HG02571 (cell line): Measurements from ENCODE around the gene CLSTN2.

Experiments used
- ATAC-seq: cut with Tn5 transposase; IDR thresholded peaks from one replicate; pipeline ENCODE4 v1.9.1; 2021; ENCODE audit warnings: mild to moderate bottlenecking, moderate library complexity; ENCODE audit not compliant: unreplicated experiment

CLSTN2 gene

GRCh38 chr3:140568842-140569520, 634.0 kb downstream of the CLSTN2 start:
- no peak for ATAC-seq

DNA sequence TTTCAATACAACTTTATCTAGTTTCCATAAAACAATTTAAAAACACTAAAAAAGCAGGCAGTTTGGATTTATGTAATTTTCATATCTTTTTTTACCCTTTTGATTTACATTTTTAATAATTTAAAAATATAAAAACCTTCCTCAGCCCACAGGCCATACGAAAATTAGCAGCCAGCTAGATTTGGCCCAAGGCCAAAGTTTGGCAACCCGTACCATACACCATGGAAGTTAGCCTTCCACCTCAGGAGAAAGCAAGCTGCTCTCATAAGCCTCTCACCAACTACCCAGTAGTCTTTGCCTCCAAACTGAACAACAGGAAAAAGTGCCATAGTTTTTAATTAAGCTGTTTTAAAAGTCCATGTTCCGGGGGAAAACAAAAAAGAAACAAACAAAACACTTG, 635.6 kb downstream of the CLSTN2 start:
- ATAC-seq = no peak

DNA sequence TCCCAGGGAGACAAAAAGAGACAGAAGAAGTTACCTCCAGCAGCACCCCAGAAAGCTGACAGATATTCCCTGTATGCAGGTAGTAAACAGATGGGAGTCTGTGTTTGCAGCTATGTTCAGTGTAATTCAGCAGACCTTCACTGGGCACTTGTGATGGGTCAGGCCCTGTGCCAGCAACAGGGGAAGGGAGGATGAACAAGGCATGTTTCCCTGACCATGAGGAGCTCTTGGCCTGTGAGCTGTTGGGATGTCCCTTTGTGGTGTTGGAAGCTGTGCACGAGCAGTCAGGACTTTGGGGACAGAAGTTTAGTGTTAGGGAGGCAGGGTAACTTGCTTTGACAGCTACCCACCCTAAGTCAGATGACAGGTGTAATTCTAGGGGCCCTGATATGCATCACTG, 636.9 kb downstream of the CLSTN2 start:
- ATAC-seq = no peak

DNA sequence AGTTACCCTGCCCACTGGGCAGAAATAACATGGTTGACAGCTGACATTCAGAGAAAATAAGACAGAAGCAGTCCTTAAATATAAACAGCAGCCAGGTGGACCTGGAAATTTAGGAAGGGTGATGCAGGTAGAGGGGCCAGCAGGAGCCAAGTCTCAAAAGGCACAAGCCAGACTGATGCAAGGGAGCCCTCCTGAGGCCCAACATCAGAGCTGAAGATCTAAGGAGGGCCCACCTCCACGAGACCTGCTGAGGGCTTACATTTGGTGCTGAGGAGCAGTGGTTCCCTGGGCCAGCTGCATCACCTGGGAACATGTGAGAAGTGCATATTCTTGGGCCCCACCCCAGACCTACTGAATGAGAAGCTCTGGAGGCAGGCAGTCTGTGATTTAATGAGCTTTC, 637.3 kb downstream of the CLSTN2 start:
- ATAC-seq = no peak

DNA sequence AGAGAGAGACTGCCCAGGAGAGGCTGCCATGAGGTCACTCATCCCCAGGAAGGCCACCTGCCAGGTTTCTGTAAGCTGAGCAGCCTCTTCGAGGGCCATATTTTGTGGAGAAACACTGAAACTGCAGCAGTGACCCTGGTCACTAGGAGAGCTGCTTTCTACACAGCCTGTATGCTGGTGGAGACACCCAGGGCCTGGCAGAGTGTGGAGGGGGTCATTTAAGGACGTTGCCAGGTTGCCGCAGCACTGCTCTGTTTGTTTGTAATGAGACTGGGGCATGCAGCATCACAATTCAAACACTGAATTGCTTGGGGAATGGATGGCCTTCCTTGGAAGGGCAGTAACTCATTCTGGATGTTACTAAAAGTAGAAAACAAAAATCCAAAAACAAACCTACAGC, 638.0 kb downstream of the CLSTN2 start:
- no peak for ATAC-seq

DNA sequence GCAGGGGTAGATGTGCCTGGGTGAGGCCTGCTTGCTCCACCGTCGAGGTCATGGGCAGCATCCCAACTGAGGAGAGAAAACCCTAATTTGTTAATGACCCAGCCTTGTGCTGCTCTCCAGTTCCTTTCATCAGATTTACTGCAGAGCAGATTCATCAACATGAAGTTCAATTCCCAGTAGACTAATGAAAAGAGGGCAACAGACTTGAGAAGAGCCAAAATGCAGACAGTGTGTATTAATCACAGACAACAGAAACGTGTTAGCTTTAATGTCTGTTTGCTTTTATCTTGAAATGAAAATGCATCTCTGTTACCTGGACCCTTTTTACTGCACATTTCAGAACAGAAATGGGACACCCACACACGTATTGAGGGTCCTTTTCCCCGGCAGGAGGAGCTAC, 639.4 kb downstream of the CLSTN2 start:
- ATAC-seq = no peak

GRCh38 chr3:140576449-140576848, 641.5 kb downstream of the CLSTN2 start:
- no peak for ATAC-seq

DNA sequence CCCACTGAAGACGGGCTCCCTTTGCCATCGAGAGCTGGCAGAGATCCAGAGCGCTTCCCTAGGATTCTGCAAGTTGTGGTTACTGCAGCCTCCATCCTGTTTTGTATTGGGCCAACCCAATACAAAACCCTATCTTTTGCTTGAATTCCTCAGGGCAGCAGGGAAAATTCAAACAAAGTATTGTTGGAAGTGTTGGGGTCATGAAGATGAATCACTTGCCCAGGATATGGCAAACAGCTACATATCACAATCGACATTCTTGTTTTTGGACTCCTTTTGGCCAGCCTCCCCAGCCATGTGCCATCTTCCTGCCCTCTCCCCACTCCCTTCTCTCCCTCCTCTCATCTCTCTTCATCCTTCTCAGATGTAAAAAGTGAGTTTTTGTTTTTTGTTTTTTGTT, 642.9 kb downstream of the CLSTN2 start:
- ATAC-seq = no peak

DNA sequence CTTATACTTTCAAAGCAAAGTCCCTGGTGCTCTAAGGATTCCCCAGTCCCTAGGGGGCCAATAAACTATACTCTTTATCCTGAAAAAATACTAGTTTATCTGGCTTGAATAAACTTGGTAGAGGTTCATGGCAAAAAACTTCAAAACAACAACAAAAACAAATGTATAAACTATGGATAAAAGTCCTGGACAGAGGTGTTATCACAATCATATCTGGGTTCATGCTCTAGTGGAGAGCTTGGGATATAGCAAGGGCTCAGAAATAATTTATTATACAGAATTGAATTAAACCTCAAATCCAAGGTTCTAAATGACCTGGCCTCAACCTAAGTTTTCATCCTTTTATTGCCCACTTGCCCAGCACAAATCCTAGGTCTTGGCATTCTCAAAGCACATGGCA, 644.3 kb downstream of the CLSTN2 start:
- ATAC-seq = no peak

GRCh38 chr3:140580746-140581145, 645.8 kb downstream of the CLSTN2 start:
- ATAC-seq = no peak

- ATAC-seq = no peak
These were observed 649.6 kb downstream of the CLSTN2 start for GRCh38 chr3:140584549-140584948.

- no peak for ATAC-seq
These were observed 650.8 kb downstream of the CLSTN2 start for GRCh38 chr3:140585828-140586227.

GRCh38 chr3:140586311-140586710, 651.3 kb downstream of the CLSTN2 start:
- ATAC-seq = no peak

- ATAC-seq = no peak
These were observed 653.6 kb downstream of the CLSTN2 start for GRCh38 chr3:140588558-140588957.

DNA sequence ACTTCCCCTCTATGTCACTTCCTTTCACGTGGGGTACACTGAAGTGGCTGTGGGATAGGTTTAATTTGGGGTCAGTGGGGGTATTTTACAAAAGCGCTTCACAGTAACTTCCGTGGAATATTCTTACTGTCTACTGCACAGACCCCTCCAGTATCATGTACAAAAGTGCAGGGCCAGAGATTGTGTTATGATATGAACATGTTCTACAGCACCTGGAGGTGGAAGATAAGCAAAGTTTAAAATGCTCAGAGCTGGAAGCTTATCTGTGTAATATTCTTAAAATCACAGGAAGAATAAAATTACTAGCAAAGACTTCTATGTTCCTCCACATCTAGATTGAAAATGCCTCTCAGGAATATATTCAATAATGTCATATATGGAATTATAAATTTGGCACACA, 658.8 kb downstream of the CLSTN2 start:
- ATAC-seq = no peak

DNA sequence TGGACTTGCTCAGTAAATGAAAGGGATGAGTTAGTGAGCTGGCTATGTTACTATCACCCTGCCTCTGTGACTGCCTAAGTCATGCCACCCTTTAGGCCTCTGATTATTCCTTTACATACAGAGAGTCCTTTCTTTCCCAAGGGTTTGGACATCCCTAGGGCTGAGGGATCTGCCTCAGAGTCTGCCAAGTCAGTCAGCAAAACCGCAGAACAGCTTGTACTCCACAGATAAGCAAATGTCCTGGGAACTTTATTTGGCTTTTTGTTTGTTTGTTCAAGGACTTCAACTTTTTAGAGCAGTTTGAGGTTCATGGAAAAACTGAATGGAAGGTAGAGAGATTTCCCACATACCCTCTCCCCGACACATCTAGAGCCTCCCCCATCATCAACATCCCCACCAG, 660.3 kb downstream of the CLSTN2 start:
- ATAC-seq = no peak

DNA sequence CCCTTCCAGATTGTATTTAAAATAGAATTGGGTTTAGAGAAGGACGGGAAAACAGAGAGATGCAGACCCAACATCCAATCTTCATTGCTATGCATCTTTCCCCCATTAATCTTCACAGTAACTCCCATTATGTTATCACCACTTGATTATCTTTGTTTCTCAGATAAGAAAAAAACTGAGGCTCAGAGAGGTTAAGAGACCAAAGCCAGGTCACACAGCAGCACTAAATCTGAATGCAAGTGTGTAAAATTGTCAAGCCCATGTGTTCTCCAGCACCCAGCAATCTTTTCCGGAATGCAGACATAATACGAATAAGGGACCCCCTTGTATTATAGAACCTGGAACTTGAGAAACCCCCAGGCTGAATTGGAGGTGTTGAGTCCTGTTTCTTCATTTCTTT, 662.4 kb downstream of the CLSTN2 start:
- no peak for ATAC-seq

- ATAC-seq = no peak
These were observed 662.8 kb downstream of the CLSTN2 start for GRCh38 chr3:140597792-140598191.

- ATAC-seq = no peak
These were observed 664.0 kb downstream of the CLSTN2 start for GRCh38 chr3:140599009-140599408.

DNA sequence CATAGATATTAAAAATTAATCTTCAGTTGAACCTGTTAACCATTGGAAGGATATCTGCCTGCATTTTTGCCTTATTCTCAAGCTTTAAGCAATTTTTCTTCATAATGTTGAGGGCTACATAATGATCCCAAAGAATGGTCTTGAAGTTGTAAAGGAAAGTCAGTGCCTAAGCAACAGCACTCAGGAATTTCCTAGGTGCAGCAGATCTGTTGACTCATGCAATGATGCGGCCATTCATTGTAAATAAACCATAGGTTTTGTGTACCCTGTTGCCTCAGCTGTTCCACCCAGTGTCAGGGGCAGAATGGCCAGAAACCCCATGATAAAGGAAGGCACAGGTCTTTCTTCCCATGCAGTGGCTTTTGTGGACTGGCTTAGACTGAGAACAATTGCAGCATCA, 664.5 kb downstream of the CLSTN2 start:
- ATAC-seq = no peak

- no peak for ATAC-seq
These were observed 666.9 kb downstream of the CLSTN2 start for GRCh38 chr3:140601881-140602280.

- ATAC-seq = no peak
These were observed 667.8 kb downstream of the CLSTN2 start for GRCh38 chr3:140602781-140603180.

- ATAC-seq = no peak
These were observed 668.8 kb downstream of the CLSTN2 start for GRCh38 chr3:140603766-140604165.
